SK-N-MC (cell line): ENCODE results near the gene DDX31.

Source experiments
- DNase-seq: peaks from one replicate; pipeline ENCODE4 v3.0.0-alpha.2; 2011; ENCODE audit warnings: low read depth, low spot score
- H3K27ac ChIP-seq: fragments of 200-600 bp; sonication (generic); 2 replicates; pipeline ENCODE4 v1.5.1; 2016; ENCODE audit warnings: mixed run types
- H3K36me3 ChIP-seq: fragments of 200-600 bp; sonication (generic); 2 replicates; pipeline ENCODE4 v1.6.1; 2017; ENCODE audit warnings: antibody characterized with exemption, low read length, mixed read lengths; ENCODE audit not compliant: insufficient read depth
- H3K4me3 ChIP-seq: fragments of 200-600 bp; sonication (generic); 2 replicates; pipeline ENCODE4 v1.5.1; 2016
- H3K9ac ChIP-seq: fragments of 200-600 bp; sonication (generic); 2 replicates; pipeline ENCODE4 v1.8.0; 2017; ENCODE audit warnings: mixed run types, mixed read lengths; ENCODE audit not compliant: insufficient read length
- H3K9me3 ChIP-seq: fragments of 200-600 bp; sonication (generic); 2 replicates; pipeline ENCODE4 v1.6.1; 2017; ENCODE audit warnings: low read depth, mild to moderate bottlenecking, antibody characterized with exemption, low read length, moderate library complexity, mixed read lengths
- EZH2 ChIP-seq: fragments of 200-600 bp; sonication (generic); IDR thresholded peaks from one replicate; pipeline ENCODE4 v1.6.1; 2017; ENCODE audit warnings: antibody characterized with exemption
- FOXP2 ChIP-seq: optimal IDR thresholded peaks from 2 replicates; pipeline ENCODE3; 2011; ENCODE audit warnings: mild to moderate bottlenecking, moderate library complexity; ENCODE audit not compliant: insufficient read depth; ENCODE audit errors: extremely low read length, control extremely low read depth
- POLR2AphosphoS5 ChIP-seq: IDR thresholded peaks from 2 replicates; pipeline ENCODE4 v1.6.1; 2012; ENCODE audit warnings: mild to moderate bottlenecking, low read depth, low read length, borderline replicate concordance

DDX31 gene

DNA sequence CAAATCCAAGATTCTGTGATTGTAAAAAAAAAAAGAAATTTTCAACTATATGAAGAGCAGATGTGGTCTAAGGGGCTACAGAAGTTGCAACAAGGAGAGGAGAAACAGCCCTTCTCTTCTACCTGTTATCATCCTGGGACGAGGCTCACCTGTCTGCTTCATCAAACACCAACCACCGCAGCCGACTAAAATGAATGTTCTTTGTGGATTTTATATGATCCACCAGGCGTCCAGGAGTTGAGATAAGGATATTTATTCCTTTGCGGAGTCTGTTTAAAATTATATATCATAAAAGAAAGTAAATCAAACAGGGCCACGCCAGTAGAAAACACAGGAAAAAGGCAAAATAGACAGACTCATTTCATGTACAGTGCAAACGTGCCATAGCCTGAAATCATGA, 21.5 kb downstream of the DDX31 start:
- Histone ChIP-seq H3K36me3 (peaks cover 97% of the 10 kb centered on the region), H3K9me3 (no peaks in the 10 kb centered on the region), H3K4me3 (no peak overlapping the region), H3K27ac (no peak overlapping the region), H3K9ac (no peak overlapping the region)
- TF ChIP-seq FOXP2 (no peak), EZH2 (no peak), POLR2AphosphoS5 (no peak)
- DNase-seq: no peak

DNA sequence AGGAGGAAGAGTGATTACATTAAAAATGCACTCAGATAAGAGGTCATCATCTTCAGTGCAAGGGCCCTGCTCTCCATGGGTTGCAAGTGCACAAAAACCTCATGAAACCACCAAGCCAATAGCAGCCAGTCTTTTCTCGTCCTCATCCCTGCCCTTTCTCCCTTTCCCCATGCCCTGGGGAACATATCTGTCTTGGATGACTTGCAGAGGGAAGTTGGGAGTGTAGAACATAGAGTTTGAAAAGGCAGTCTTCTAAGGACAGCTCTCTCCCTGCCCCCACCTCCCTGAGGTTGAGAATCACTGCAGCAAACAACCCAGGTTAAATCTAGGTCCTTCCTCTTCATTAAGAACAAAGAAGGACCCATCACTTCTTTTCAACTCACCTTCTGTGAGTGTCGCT, 22.0 kb downstream of the DDX31 start:
- Histone ChIP-seq H3K9ac (no peak overlapping the region), H3K9me3 (no peaks in the 10 kb centered on the region), H3K27ac (no peak overlapping the region), H3K36me3 (peaks cover 99% of the 10 kb centered on the region), H3K4me3 (no peak overlapping the region)
- TF ChIP-seq FOXP2: no peak
- TF ChIP-seq EZH2: no peak
- no peak for TF ChIP-seq POLR2AphosphoS5
- DNase-seq: no peak

DNA sequence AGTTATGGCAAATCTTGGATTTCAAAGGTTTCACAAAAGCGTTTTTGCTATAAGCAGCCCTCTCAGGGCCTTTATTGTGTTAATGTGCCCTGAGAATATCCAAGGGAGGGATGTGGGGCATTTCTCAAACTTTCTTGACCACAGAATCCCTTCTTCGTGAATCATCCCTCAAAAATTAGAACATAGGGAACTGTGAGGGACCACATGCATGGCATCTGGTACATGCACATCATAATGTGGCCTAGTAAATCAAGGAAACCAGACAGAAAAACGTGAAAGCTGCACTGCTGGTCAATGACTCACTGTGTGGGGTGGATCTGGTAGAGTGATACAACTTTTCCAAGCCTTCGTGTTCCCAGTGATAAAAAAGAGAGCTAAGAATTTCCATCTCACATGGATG, 22.4 kb downstream of the DDX31 start:
- Histone ChIP-seq H3K36me3 (peaks cover 99% of the 10 kb centered on the region), H3K9ac (no peak overlapping the region), H3K27ac (no peak overlapping the region), H3K9me3 (no peaks in the 10 kb centered on the region), H3K4me3 (no peak overlapping the region)
- no peak for DNase-seq
- no peak for TF ChIP-seq POLR2AphosphoS5
- no peak for TF ChIP-seq FOXP2
- no peak for TF ChIP-seq EZH2

DNA sequence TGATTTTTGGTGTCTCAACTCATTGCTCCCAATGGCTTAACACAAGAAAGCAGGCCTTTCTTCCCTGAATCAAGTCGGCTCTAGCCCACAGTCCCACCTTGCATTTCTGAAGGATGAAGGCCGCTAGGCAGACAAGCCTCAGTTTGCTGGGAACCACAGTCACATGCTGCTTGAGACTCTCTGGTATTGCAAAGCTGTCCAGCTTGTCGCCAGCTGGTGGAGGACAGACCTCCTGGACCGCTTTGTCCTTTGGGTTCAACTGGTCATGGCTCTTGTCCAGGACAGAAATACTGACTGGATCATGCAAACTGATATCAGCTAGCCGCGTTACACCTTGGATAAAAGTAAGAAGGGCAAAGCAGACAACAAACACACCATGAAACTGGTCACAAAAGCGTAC, 23.1 kb downstream of the DDX31 start:
- Histone ChIP-seq H3K27ac (no peak overlapping the region), H3K9ac (no peak overlapping the region)
- no peak for DNase-seq

DNA sequence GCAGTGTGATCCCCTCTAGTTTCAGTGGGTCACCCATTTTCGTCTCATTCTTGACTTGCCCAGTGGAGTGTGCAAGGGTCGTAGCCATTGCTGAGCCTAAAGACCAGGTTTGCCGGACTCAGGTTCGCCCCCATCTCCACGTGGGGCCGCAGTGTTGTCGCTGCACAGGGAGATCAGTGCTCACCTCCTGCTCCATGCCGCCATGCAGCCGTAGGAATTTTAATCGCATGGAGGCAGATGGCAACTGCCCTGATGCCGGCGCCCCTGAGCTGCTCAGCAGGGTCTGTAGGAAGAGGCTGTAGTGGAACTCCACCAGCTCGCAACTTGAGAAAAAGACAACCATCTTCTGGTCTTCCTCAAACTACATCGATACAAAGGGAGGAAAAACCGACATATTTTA, 24.1 kb downstream of the DDX31 start:
- TF ChIP-seq POLR2AphosphoS5 (no peak), FOXP2 (no peak)
- no peak for DNase-seq
- H3K27ac ChIP-seq: no peak overlapping the region
- H3K36me3 ChIP-seq: peaks cover 98% of the 10 kb centered on the region
- no peaks in the 10 kb centered on the region for H3K9me3 ChIP-seq
- H3K4me3 ChIP-seq: no peak overlapping the region
- H3K9ac ChIP-seq: no peak overlapping the region

More for the DNA sequence above, 23.1 kb downstream of the DDX31 start:
- Histone ChIP-seq H3K36me3 (peaks cover 98% of the 10 kb centered on the region), H3K9me3 (no peaks in the 10 kb centered on the region), H3K4me3 (no peak overlapping the region)
- TF ChIP-seq EZH2: no peak
- TF ChIP-seq FOXP2: no peak
- no peak for TF ChIP-seq POLR2AphosphoS5

DNA sequence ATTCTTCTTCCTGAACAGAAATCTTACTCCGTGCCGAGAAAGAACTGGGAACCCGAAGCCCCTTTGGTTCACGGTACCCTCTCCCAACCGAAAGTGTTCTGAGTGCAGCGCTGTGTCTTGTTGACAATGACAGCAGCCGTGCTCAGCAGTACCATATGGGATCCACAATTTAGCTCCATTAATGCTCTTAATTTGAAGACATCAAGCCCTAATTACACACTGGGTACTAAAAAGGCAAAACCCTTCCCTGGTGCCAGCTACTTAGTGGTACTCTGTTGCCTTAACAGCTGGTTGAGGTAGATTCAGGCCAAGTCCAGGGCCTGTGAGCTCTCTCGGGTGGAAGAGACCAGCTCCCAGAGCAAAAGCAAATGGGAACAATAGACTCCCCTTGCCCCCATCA, 24.5 kb downstream of the DDX31 start:
- Histone ChIP-seq H3K9ac (no peak overlapping the region), H3K27ac (no peak overlapping the region), H3K36me3 (peaks cover 97% of the 10 kb centered on the region), H3K4me3 (no peak overlapping the region), H3K9me3 (no peaks in the 10 kb centered on the region)
- no peak for TF ChIP-seq EZH2
- no peak for TF ChIP-seq POLR2AphosphoS5
- no peak for TF ChIP-seq FOXP2
- DNase-seq: no peak

DNA sequence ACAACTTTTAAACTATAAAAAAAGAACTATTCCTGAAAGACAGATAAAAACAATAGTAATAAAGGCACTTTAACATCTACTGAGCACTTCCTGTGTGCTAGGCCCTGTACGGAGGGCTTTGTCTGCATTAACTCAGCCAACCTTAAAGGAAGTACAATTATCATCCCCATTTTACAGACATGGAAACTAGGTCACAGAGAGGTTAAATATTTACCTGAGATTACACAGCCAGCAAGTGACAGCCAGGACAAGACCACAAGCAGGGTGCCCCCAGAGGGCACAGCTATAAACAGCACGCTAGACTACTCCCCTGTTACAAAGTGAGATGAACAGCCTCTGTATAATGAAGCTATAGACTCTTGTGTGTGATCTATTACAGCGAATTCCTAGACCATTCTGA, 25.5 kb downstream of the DDX31 start:
- Histone ChIP-seq H3K9ac (no peak overlapping the region), H3K9me3 (no peaks in the 10 kb centered on the region), H3K36me3 (peaks cover 92% of the 10 kb centered on the region), H3K4me3 (no peak overlapping the region), H3K27ac (no peak overlapping the region)
- no peak for TF ChIP-seq FOXP2
- no peak for TF ChIP-seq POLR2AphosphoS5
- no peak for TF ChIP-seq EZH2
- no peak for DNase-seq

DNA sequence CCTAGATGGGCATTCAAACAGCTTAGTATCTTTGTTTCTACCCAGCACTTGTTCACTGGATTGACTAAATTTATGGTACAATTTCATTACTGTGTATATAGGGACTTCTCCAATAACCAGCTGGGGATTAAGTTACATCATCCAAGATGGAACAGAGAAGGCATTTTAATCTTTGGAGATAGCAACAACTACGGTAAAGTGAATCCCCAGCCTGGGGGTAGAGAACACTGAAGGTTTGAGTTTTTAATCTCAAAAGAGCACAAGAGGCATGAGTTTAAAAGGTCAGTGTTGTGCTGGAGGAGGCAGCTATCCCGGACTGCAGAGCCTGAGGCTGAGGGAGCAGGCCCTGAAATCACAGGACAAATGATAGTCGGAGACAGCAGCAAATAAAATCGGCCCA, 28.6 kb downstream of the DDX31 start:
- no peak overlapping the region for H3K27ac ChIP-seq
- H3K9ac ChIP-seq: no peak overlapping the region
- no peaks in the 10 kb centered on the region for H3K9me3 ChIP-seq
- TF ChIP-seq POLR2AphosphoS5 (no peak), FOXP2 (no peak), EZH2 (no peak)
- no peak for DNase-seq
- H3K36me3 ChIP-seq: peaks cover 90% of the 10 kb centered on the region
- no peak overlapping the region for H3K4me3 ChIP-seq

DNA sequence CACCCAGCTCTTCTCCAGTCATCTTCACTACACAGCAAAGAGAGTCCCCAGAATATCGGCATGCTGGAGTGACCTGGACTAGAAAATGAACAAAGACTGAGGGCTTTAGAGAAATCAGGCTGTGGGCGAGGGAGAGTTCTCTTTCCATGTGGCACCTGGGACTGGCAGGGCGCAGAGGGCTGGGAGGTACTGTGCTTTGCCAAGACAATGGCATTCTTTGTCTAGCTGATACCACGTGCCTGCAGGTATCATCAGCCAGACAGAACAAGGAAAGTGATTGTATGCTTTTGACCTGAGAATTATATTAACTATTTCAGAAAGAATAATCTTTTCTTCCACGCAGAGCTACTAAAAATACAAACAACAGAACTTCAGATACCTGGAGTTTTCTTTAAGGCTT, 30.5 kb downstream of the DDX31 start:
- Histone ChIP-seq H3K36me3 (peaks cover 73% of the 10 kb centered on the region), H3K9me3 (no peaks in the 10 kb centered on the region), H3K4me3 (no peak overlapping the region), H3K9ac (no peak overlapping the region), H3K27ac (no peak overlapping the region)
- no peak for DNase-seq
- no peak for TF ChIP-seq EZH2
- TF ChIP-seq POLR2AphosphoS5: no peak
- TF ChIP-seq FOXP2: no peak

DNA sequence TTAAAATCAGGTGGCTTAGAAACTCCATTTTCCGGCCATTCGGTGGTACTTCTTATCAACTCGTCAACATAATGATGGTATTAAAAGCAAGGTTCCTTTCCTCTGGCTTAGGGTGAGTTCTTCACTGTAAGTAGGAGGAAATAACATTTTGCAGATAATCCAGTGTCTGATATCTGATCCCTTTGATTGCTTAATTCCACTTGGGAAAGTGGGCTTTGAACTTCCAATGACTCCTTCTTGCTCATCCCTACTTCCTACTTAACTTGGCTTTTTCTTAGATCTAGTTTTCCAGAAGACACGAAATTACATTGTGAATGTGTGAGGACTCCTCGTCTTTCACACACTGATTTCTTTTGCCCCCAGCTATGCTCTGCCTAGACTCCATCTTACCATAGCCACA, 31.5 kb downstream of the DDX31 start:
- no peak for TF ChIP-seq FOXP2
- no peak overlapping the region for H3K27ac ChIP-seq
- no peak overlapping the region for H3K9ac ChIP-seq
- DNase-seq: no peak
- no peak overlapping the region for H3K4me3 ChIP-seq
- no peaks in the 10 kb centered on the region for H3K9me3 ChIP-seq
- peaks cover 65% of the 10 kb centered on the region for H3K36me3 ChIP-seq
